Measurements from ENCODE around the gene ABHD18.
"Not testable (repeated sequence)": the region's sequence is repeated elsewhere in the genome, so short reads cannot be mapped to it uniquely, and the experiment has no call there.

Gene ABHD18

DNA sequence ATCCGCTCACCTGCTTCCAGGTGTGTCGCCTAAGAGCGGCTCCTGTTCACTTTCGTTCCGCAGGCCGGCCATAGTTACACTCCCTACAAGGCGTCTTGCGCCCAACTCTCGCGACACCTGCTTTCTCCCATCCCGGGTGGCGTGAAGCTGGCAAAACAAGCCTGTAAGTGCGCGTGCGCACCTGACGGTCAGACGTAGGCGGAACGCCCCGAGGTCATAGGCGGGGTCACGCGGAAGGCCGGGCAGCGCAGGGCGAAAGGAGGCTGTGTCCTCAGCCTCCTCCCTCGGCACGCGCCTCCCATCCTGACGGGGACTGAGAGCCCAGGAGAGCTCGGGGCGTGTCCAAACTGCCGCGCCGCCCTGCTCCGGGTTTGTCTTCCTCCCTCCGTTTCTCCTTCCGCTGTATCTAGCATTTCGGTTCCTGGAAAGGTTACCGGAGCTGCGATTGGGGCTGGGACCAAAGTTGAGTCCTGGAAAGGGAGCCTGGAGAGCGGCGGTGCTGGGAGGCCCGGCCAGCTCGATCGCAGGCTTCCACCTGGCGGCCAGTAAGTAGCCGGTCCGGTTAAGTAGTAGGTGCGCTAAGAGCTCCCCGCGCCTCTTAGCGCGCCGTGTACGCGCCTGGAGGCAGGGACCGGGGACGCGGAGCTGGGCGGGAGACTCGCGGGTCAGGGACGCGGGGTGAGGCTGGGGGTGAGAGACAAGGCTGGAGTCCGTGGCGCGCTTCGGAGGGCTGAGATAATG, at the start of gene ABHD18, which contains the start of gene MFSD8:
ABHD18 (plus strand) TSS at position 345 of the 741 bp plus-strand sequence. CDS start 17,550 bp downstream, outside the sequence.
MFSD8 (minus strand) TSS at position 112 of the 741 bp plus-strand sequence; CDS start at position 72, 40 bp downstream.
- Mint-ChIP-seq H3K4me3 (peak within 1 kb of the TSS; percentile 95), H3K36me3 (ENCODE audit: low read depth) (peaks cover 28% of the 10 kb centered on the region), H3K9me3 (no peaks in the 10 kb centered on the region), H3K4me1 (peaks cover 26% of the 10 kb centered on the region), H3K27ac (peak within 1 kb of the TSS; percentile 98), H3K27me3 (ENCODE audit: low read depth, poor library complexity) (no peaks in the 10 kb centered on the region)
- TF ChIP-seq, protein P1, sequence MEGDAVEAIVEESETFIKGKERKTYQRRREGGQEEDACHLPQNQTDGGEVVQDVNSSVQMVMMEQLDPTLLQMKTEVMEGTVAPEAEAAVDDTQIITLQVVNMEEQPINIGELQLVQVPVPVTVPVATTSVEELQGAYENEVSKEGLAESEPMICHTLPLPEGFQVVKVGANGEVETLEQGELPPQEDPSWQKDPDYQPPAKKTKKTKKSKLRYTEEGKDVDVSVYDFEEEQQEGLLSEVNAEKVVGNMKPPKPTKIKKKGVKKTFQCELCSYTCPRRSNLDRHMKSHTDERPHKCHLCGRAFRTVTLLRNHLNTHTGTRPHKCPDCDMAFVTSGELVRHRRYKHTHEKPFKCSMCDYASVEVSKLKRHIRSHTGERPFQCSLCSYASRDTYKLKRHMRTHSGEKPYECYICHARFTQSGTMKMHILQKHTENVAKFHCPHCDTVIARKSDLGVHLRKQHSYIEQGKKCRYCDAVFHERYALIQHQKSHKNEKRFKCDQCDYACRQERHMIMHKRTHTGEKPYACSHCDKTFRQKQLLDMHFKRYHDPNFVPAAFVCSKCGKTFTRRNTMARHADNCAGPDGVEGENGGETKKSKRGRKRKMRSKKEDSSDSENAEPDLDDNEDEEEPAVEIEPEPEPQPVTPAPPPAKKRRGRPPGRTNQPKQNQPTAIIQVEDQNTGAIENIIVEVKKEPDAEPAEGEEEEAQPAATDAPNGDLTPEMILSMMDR (IDR thresholded peaks at IDR 0.05): no peak
- DNase-seq: peak; percentile 99

DNA sequence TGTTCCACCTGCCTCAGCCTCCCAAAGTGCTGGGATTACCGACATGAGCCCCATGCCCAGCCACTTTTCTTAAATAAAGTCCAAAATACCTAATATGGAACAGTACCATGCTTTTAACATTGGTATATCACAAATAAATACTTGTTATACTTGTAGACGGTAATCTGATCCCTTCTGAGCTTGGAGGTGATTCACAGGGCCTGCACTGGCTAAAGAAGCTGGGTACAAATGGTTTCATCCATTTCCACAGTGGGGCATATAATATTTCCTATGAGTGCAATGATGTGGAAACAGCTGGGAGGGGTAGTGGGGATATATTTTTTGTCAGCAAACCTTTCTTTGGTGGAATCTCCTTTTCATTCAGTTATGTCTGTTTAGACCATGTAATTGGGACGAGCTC, 48.7 kb upstream of the ABHD18 start:
- Mint-ChIP-seq H3K9me3 (no peaks in the 10 kb centered on the region), H3K4me1 (no peaks in the 10 kb centered on the region), H3K36me3 (ENCODE audit: low read depth) (peaks cover 17% of the 10 kb centered on the region), H3K4me3 (no peak overlapping the region), H3K27ac (no peak overlapping the region), H3K27me3 (ENCODE audit: low read depth, poor library complexity) (peaks cover 9% of the 10 kb centered on the region)
- TF ChIP-seq, protein P1 (IDR thresholded peaks at IDR 0.05): no peak
- no peak for DNase-seq

DNA sequence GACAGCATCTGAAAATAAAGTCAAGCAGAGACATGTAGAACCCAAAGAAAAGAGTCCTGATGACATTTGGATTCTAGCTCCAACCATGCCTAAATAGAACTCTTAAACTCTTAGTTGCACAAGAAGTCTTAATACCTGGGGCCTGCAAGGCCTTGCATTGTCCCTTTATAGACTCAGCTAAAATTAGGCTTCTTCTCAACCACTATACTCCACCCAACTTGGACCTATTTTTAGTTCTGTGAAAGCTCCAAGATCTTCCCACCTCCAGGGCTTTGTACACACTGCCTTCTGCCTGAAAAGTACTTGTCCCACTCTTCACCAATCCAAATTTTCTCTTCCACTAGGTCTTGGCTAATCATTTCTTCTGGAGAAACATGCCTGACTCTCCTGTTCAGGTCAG, 48.1 kb upstream of the ABHD18 start:
- no peaks in the 10 kb centered on the region for H3K9me3 Mint-ChIP-seq
- no peaks in the 10 kb centered on the region for H3K4me1 Mint-ChIP-seq
- H3K4me3 Mint-ChIP-seq: no peak overlapping the region
- DNase-seq: no peak
- H3K36me3 Mint-ChIP-seq (ENCODE audit: low read depth): peaks cover 17% of the 10 kb centered on the region
- TF ChIP-seq, protein P1 (IDR thresholded peaks at IDR 0.05): no peak
- peak overlapping the region; percentile 16 for H3K27ac Mint-ChIP-seq
- peaks cover 8% of the 10 kb centered on the region for H3K27me3 Mint-ChIP-seq (ENCODE audit: low read depth, poor library complexity)

DNA sequence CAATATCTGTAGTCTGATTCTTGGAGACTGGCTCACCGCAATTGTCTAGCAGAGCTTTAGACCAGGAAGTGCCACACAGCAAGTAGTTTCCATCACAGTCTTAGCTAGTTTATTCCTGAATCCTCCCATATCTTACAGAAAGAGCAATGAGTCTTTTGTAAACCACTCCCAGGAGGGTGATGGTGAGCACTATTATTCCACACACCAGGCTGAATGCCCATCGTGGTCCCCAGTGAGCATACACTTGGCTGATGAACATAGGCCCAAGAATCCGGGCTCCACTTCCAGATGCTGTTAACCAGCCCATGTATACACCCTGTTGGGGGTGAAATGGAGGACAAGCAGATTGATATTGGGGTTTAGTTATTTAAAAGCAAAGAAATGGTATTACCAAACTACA, 44.7 kb upstream of the ABHD18 start:
- Mint-ChIP-seq H3K4me1 (no peaks in the 10 kb centered on the region), H3K27me3 (ENCODE audit: low read depth, poor library complexity) (peaks cover 4% of the 10 kb centered on the region), H3K4me3 (no peak overlapping the region), H3K36me3 (ENCODE audit: low read depth) (peaks cover 41% of the 10 kb centered on the region), H3K9me3 (peaks cover 14% of the 10 kb centered on the region), H3K27ac (no peak overlapping the region)
- DNase-seq: no peak
- TF ChIP-seq, protein P1 (IDR thresholded peaks at IDR 0.05): no peak

- H3K27ac Mint-ChIP-seq: no peak overlapping the region
- H3K36me3 Mint-ChIP-seq (ENCODE audit: low read depth): peaks cover 48% of the 10 kb centered on the region
- peaks cover 19% of the 10 kb centered on the region for H3K9me3 Mint-ChIP-seq
- H3K4me3 Mint-ChIP-seq: no peak overlapping the region
- TF ChIP-seq, protein P1 (IDR thresholded peaks at IDR 0.05): no peak
- no peaks in the 10 kb centered on the region for H3K27me3 Mint-ChIP-seq (ENCODE audit: low read depth, poor library complexity)
- H3K4me1 Mint-ChIP-seq: no peaks in the 10 kb centered on the region
- DNase-seq: no peak
Observed at GRCh38 chr4:127922226-127922625, 43.0 kb upstream of the ABHD18 start.

GRCh38 chr4:127925720-127926119, 39.5 kb upstream of the ABHD18 start:
- H3K9me3 Mint-ChIP-seq: peaks cover 19% of the 10 kb centered on the region
- H3K4me1 Mint-ChIP-seq; H3K27ac Mint-ChIP-seq; H3K4me3 Mint-ChIP-seq; DNase-seq; H3K27me3 Mint-ChIP-seq (ENCODE audit: low read depth, poor library complexity): not testable (repeated sequence)
- peaks cover 53% of the 10 kb centered on the region for H3K36me3 Mint-ChIP-seq (ENCODE audit: low read depth)

Data from nephron progenitor cell (in vitro differentiated cells).